IMR-90 (cell line): ENCODE measurements around the gene MARCHF3. TPM values are rescaled to one million over a fixed set of nuclear protein-coding genes. Genes with fewer than 3 reads are reported as not detected.
A peak's percentile ranks its signal among the peaks of the same experiment; 100 is the strongest.

Experiments
- ATAC-seq: fragments of 200-7000 bp; cut with Tn5 transposase; 2 replicates; pipeline ENCODE4 v1.9.1; 2020; ENCODE audit warnings: low read depth, mild to moderate bottlenecking, moderate library complexity
- BruUV-seq: library from RNA; stranded (reverse); fragments of 400-500 nt; replicated peaks from 2 replicates; lab custom pipeline; 2021; lab: Mats Ljungman, UMichigan
- CTCF ChIA-PET: fragments of 300-600 bp; formaldehyde crosslinking; extraction: SDS; loops from one replicate; lab custom pipeline; 2021; ENCODE audit warnings: antibody characterized with exemption; lab: Yijun Ruan, JAX
- POLR2A ChIA-PET: fragments of 300-600 bp; sonication (Branson Sonifier 250); formaldehyde crosslinking; loops from one replicate; lab custom pipeline; 2022; ENCODE audit warnings: antibody characterized with exemption; ENCODE audit not compliant: unreplicated experiment; lab: Charles Lee
- DNase-seq: peaks from one replicate; pipeline ENCODE4 v3.0.0; 2013
- H2AFZ ChIP-seq: replicated peaks from 2 replicates; pipeline ENCODE3; 2013; ENCODE audit warnings: low read length, mild to moderate bottlenecking; ENCODE audit not compliant: poor library complexity
- H2AK5ac ChIP-seq: 2 replicates; pipeline ENCODE4 v1.6.1; 2013; ENCODE audit warnings: low read depth, low read length, inconsistent platforms
- H2AK9ac ChIP-seq: replicated peaks from 2 replicates; pipeline ENCODE3; 2013; ENCODE audit warnings: mild to moderate bottlenecking, low read depth, low read length, moderate library complexity; ENCODE audit not compliant: poor library complexity
- H2BK120ac ChIP-seq: 2 replicates; pipeline ENCODE4 v1.6.1; 2013; ENCODE audit warnings: low read depth, low read length, inconsistent platforms
- H2BK15ac ChIP-seq: 3 replicates; pipeline ENCODE4 v1.6.1; 2013; ENCODE audit warnings: low read depth, low read length, inconsistent platforms
- H2BK20ac ChIP-seq: 2 replicates; pipeline ENCODE4 v1.6.1; 2013; ENCODE audit warnings: low read depth, mild to moderate bottlenecking, inconsistent platforms, low read length, moderate library complexity
- H2BK5ac ChIP-seq: 2 replicates; pipeline ENCODE4 v1.6.1; 2013; ENCODE audit warnings: mild to moderate bottlenecking, low read depth, low read length, inconsistent platforms; ENCODE audit not compliant: poor library complexity, severe bottlenecking
- H3K14ac ChIP-seq: replicated peaks from 2 replicates; pipeline ENCODE4 v1.6.1; 2013; ENCODE audit warnings: low read depth, low read length, inconsistent platforms
- H3K18ac ChIP-seq: 2 replicates; pipeline ENCODE4 v1.6.1; 2013; ENCODE audit warnings: low read depth, low read length, control low read depth
- H3K23ac ChIP-seq: 2 replicates; pipeline ENCODE4 v1.6.1; 2013; ENCODE audit warnings: low read depth, low read length, inconsistent platforms
- H3K27ac ChIP-seq: 2 replicates; pipeline ENCODE4 v1.5.1; 2013; ENCODE audit warnings: mild to moderate bottlenecking, control low read depth, low read length; ENCODE audit not compliant: insufficient read depth
- H3K27me3 ChIP-seq: 2 replicates; pipeline ENCODE4 v1.6.1; 2013; ENCODE audit warnings: low read length; ENCODE audit not compliant: control insufficient read depth, insufficient read depth
- H3K36me3 ChIP-seq: 2 replicates; pipeline ENCODE4 v1.6.1; 2013; ENCODE audit warnings: low read length, mixed read lengths; ENCODE audit not compliant: control insufficient read depth, insufficient read depth
- H3K4ac ChIP-seq: 2 replicates; pipeline ENCODE4 v1.6.1; 2013; ENCODE audit warnings: low read depth, low read length, inconsistent platforms
- H3K4me1 ChIP-seq: 2 replicates; pipeline ENCODE4 v1.6.1; 2013; ENCODE audit warnings: low read length, mixed read lengths; ENCODE audit not compliant: control insufficient read depth, insufficient read depth
- H3K4me2 ChIP-seq: 2 replicates; pipeline ENCODE4 v1.6.1; 2013; ENCODE audit warnings: low read depth, mild to moderate bottlenecking, control low read depth, low read length, moderate library complexity
- H3K4me3 ChIP-seq: 2 replicates; pipeline ENCODE4 v1.5.1; 2013; ENCODE audit warnings: low read depth, mild to moderate bottlenecking, control low read depth, low read length, moderate library complexity; ENCODE audit not compliant: insufficient read depth
- H3K56ac ChIP-seq: 2 replicates; pipeline ENCODE4 v1.6.1; 2013; ENCODE audit warnings: low read length, inconsistent platforms; ENCODE audit not compliant: insufficient read depth; ENCODE audit errors: extremely low read depth
- H3K79me1 ChIP-seq, 2 experiments: 2 replicates each; pipeline ENCODE4 v1.6.1; 2013; ENCODE audit warnings: low read length in 2 of 2, inconsistent platforms in 1 of 2, low read depth in 1 of 2
- H3K9ac ChIP-seq: 2 replicates; pipeline ENCODE4 v1.6.1; 2013; ENCODE audit warnings: low read depth, low read length, control low read depth
- H3K9me1 ChIP-seq: 2 replicates; pipeline ENCODE4 v1.6.1; 2013; ENCODE audit warnings: low read length, inconsistent platforms; ENCODE audit not compliant: insufficient read depth
- H3K9me3 ChIP-seq: 2 replicates; pipeline ENCODE4 v1.6.1; 2013; ENCODE audit warnings: low read length; ENCODE audit not compliant: control insufficient read depth, insufficient read depth
- H4K20me1 ChIP-seq: 2 replicates; pipeline ENCODE4 v1.6.1; 2013; ENCODE audit warnings: low read length, inconsistent platforms; ENCODE audit not compliant: insufficient read depth
- H4K5ac ChIP-seq: 2 replicates; pipeline ENCODE4 v1.6.1; 2013; ENCODE audit warnings: mild to moderate bottlenecking, low read depth, low read length, control low read depth
- H4K8ac ChIP-seq, 2 experiments: 2 replicates each; pipeline ENCODE4 v1.6.1; 2013; ENCODE audit warnings: low read depth in 2 of 2, low read length in 2 of 2, control low read depth in 1 of 2, inconsistent platforms in 1 of 2
- H4K91ac ChIP-seq: 2 replicates; pipeline ENCODE4 v1.6.1; 2013; ENCODE audit warnings: low read depth, low read length, inconsistent platforms; ENCODE audit not compliant: insufficient read depth
- MAFK ChIP-seq: IDR thresholded peaks from 2 replicates; pipeline ENCODE4 v1.6.1; 2012; ENCODE audit warnings: low read depth, low read length, improper control_type of control experiment
- RAD21 ChIP-seq: IDR thresholded peaks from 2 replicates; pipeline ENCODE4 v1.6.1; 2012; ENCODE audit warnings: low read length, improper control_type of control experiment
- WGBS, 2 experiments: methylation state at CpG; one replicate each; pipeline versions ENCODE4 v1.1.5 to v1.1.7; 2013; ENCODE audit warnings: missing lambda C conversion rate in 2 of 2; ENCODE audit not compliant: insufficient read length in 1 of 2; ENCODE audit errors: extremely low coverage in 2 of 2; 5-methylcytosine and 5-hydroxymethylcytosine counted together
- dilution Hi-C: fragments of 300-500 bp; cut with HindIII; formaldehyde crosslinking; loops from one replicate; pipeline ENCODE4 v1.14.3; 2018; ENCODE audit warnings: low sequenced_read_pairs; ENCODE audit not compliant: unreplicated experiment
- in situ Hi-C: fragments of 300-500 bp; cut with MboI; formaldehyde crosslinking; loops from 3 replicates; pipeline ENCODE4 v1.14.3; 2019; ENCODE audit warnings: low sequenced_read_pairs, inconsistent platforms, mixed read lengths
- intact Hi-C: fragments of 100-400 bp; cut with micrococcal nuclease; formaldehyde crosslinking; loops from 2 replicates; pipeline ENCODE4 v1.10.0; 2022
- polyA plus RNA-seq, 3 experiments: library from polyadenylated mRNA; depleted of rRNA; stranded (reverse); fragments of >200 nt; gene quantifications; 2 replicates each; pipeline ENCODE4 v1.2.3, GENCODE V29; 2012; ENCODE audit warnings: low replicate concordance in 1 of 3
- total RNA-seq: library from RNA; depleted of rRNA; stranded (reverse); fragments of >200 nt; gene quantifications from 2 replicates; pipeline ENCODE4 v1.2.3, GENCODE V29; 2012

MARCHF3 gene
- total and polyA plus RNA-seq, 2 of the 4 experiments (the other 2 are of a cell fraction) = 11.2 to 18.8 TPM

GRCh38 chr5:127007522-127007921, 22.8 kb downstream of the MARCHF3 start:
- Histone ChIP-seq H3K56ac (no peak overlapping the region), H3K9me3 (no peaks in the 10 kb centered on the region), H3K4me1 (peaks cover 8% of the 10 kb centered on the region; the same call in 1 of the 2 replicates), H3K79me1 (peaks cover 18 to 39% of the 10 kb centered on the region in 2 experiments), H3K14ac (no peak overlapping the region), H3K4me2 (no peak overlapping the region), H3K23ac (no peak overlapping the region), H3K9me1 (peaks cover 9% of the 10 kb centered on the region; the same call in 1 of the 2 replicates), H3K4me3 (no peak overlapping the region), H4K91ac (no peak overlapping the region), H3K4ac (no peak overlapping the region), H4K5ac (no peak overlapping the region), H2BK20ac (no peak overlapping the region), H4K8ac (no peak overlapping the region), H4K20me1 (no peaks in the 10 kb centered on the region), H3K36me3 (no peaks in the 10 kb centered on the region), H3K27me3 (no peaks in the 10 kb centered on the region), H2AK9ac (no peak overlapping the region), H2BK120ac (peak overlapping the region; percentile 49; the same call in 1 of the 2 replicates), H3K27ac (no peak overlapping the region), H2AK5ac (no peak overlapping the region), H2AFZ (no peak overlapping the region), H2BK15ac (no peak overlapping the region), H3K18ac (no peak overlapping the region), H3K9ac (no peak overlapping the region), H2BK5ac (no peak overlapping the region)
- POLR2A ChIA-PET = no interaction called here
- intact Hi-C loops (no loop called here), in situ Hi-C loops (no loop called here), dilution Hi-C loops (no loop called here)
- no CpG with 5 or more reads among the region's 1 CpG for WGBS, 2 experiments
- CTCF ChIA-PET = no interaction called here
- DNase-seq (no peak), ATAC-seq (no peak)
- TF ChIP-seq RAD21 = no peak
- 0 out of 2 replicates have a peak, but pooled peaks have one; percentile 26 for TF ChIP-seq MAFK
- BruUV-seq = no TSS peak
